Kidney glomerular epithelial cell (primary cell): Measurements from ENCODE around the gene ELK4.
"Not testable (repeated sequence)": the region's sequence is repeated elsewhere in the genome, so short reads cannot be mapped to it uniquely, and the experiment has no call there.

ENCODE experiments used
- DNase-seq: peaks from one replicate; lab custom pipeline; 2025; lab: John Stamatoyannopoulos, UW

The ELK4 gene

GRCh38 chr1:205664399-205665017 is 32.7 kb upstream of the ELK4 start:
- DNase-seq, result no peak

- no peak for DNase-seq
These were observed 31.6 kb upstream of the ELK4 start for GRCh38 chr1:205663286-205663936.

GRCh38 chr1:205662791-205663190 is 31.0 kb upstream of the ELK4 start:
- no peak for DNase-seq

- DNase-seq, result no peak
These were observed 30.4 kb upstream of the ELK4 start for GRCh38 chr1:205662135-205662738.

GRCh38 chr1:205661429-205662134 is 29.8 kb upstream of the ELK4 start:
- no peak for DNase-seq

- DNase-seq, result no peak
These were observed 28.6 kb upstream of the ELK4 start for GRCh38 chr1:205660361-205660760.

GRCh38 chr1:205658943-205659581 is 27.3 kb upstream of the ELK4 start:
- peak; percentile 59 for DNase-seq

GRCh38 chr1:205656236-205656635 is 24.4 kb upstream of the ELK4 start:
- no peak for DNase-seq

- no peak for DNase-seq
These were observed 21.2 kb upstream of the ELK4 start for GRCh38 chr1:205652984-205653383.

- no peak for DNase-seq
These were observed 18.4 kb upstream of the ELK4 start for GRCh38 chr1:205650241-205650640.

GRCh38 chr1:205645519-205645918 is 13.7 kb upstream of the ELK4 start:
- no peak for DNase-seq

GRCh38 chr1:205642679-205643307 is 11.0 kb upstream of the ELK4 start:
- no peak for DNase-seq

GRCh38 chr1:205639567-205639966 is 7.8 kb upstream of the ELK4 start:
- no peak for DNase-seq

GRCh38 chr1:205637854-205638468 is 6.2 kb upstream of the ELK4 start:
- DNase-seq, result no peak

GRCh38 chr1:205636732-205637131 is 4.9 kb upstream of the ELK4 start:
- DNase-seq, result no peak

- DNase-seq, result not testable (repeated sequence)
These were observed 4.3 kb upstream of the ELK4 start for GRCh38 chr1:205636138-205636530.

GRCh38 chr1:205633421-205633976 is 1.7 kb upstream of the ELK4 start:
- DNase-seq, result no peak

- DNase-seq, result peak; percentile 28
These were observed 908 bp upstream of the ELK4 start for GRCh38 chr1:205632669-205633169.

- peak; percentile 79 for DNase-seq
These were observed 622 bp downstream of the ELK4 start for GRCh38 chr1:205631010-205631767.

GRCh38 chr1:205630651-205631009 is 1.2 kb downstream of the ELK4 start:
- no peak for DNase-seq
